Loucy (cell line): ENCODE results near the gene UQCRFS1.

ENCODE experiments used
- H2AFZ ChIP-seq: fragments of 200-600 bp; sonication (generic); 2 replicates; pipeline ENCODE4 v1.6.0; 2016; ENCODE audit warnings: antibody characterized with exemption, mild to moderate bottlenecking, low read length, moderate library complexity
- H3F3A ChIP-seq: fragments of 200-600 bp; 2 replicates; pipeline ENCODE4 v1.6.0; 2016; ENCODE audit warnings: antibody characterized with exemption, low read depth, mild to moderate bottlenecking
- H3K27me3 ChIP-seq: fragments of 200-600 bp; sonication (generic); 2 replicates; pipeline ENCODE4 v1.6.1; 2014; ENCODE audit warnings: low read length, mild to moderate bottlenecking; ENCODE audit not compliant: insufficient read depth, poor library complexity, severe bottlenecking
- H3K36me3 ChIP-seq: fragments of 200-600 bp; sonication (generic); 2 replicates; pipeline ENCODE4 v1.6.1; 2016; ENCODE audit warnings: low read length; ENCODE audit not compliant: insufficient read depth
- H3K4me1 ChIP-seq: fragments of 200-600 bp; sonication (generic); 2 replicates; pipeline ENCODE4 v1.5.1; 2014; ENCODE audit warnings: low read length, mild to moderate bottlenecking; ENCODE audit not compliant: insufficient read depth, poor library complexity, severe bottlenecking
- H3K4me2 ChIP-seq: fragments of 200-600 bp; sonication (generic); 2 replicates; pipeline ENCODE4 v1.6.0; 2014; ENCODE audit warnings: antibody characterized with exemption, low read length, low read depth, mild to moderate bottlenecking; ENCODE audit not compliant: poor library complexity, severe bottlenecking
- H3K4me3 ChIP-seq: fragments of 200-600 bp; sonication (generic); 2 replicates; pipeline ENCODE4 v1.5.1; 2014; ENCODE audit warnings: low read length, mild to moderate bottlenecking, mixed read lengths; ENCODE audit not compliant: poor library complexity, severe bottlenecking
- H3K79me2 ChIP-seq: fragments of 200-600 bp; sonication (generic); 2 replicates; pipeline ENCODE4 v1.6.1; 2014; ENCODE audit warnings: low read length; ENCODE audit not compliant: insufficient read depth
- H3K9ac ChIP-seq: fragments of 200-600 bp; sonication (generic); 2 replicates; pipeline ENCODE4 v1.6.0; 2014; ENCODE audit warnings: mild to moderate bottlenecking, low read depth, low read length, moderate library complexity; ENCODE audit not compliant: poor library complexity, severe bottlenecking
- H3K9me2 ChIP-seq: fragments of 200-600 bp; sonication (generic); replicated peaks from 2 replicates; pipeline ENCODE4 v1.6.1; 2016; ENCODE audit warnings: low read depth, low read length, mixed read lengths
- H3K9me3 ChIP-seq: fragments of 200-600 bp; sonication (generic); 2 replicates; pipeline ENCODE4 v1.6.1; 2014; ENCODE audit warnings: mild to moderate bottlenecking, antibody characterized with exemption, low read length, low read depth; ENCODE audit not compliant: insufficient read depth
- H4K20me1 ChIP-seq: fragments of 200-600 bp; sonication (generic); 2 replicates; pipeline ENCODE4 v1.6.0; 2014; ENCODE audit warnings: antibody characterized with exemption, low read length, mild to moderate bottlenecking; ENCODE audit not compliant: insufficient read depth, poor library complexity, severe bottlenecking
- CTCF ChIP-seq: fragments of 200-600 bp; sonication (generic); conservative IDR thresholded peaks from 2 replicates; pipeline ENCODE4 v1.5.1; 2014; ENCODE audit warnings: mild to moderate bottlenecking, antibody characterized with exemption, low read length
- EZH2phosphoT487 ChIP-seq: fragments of 200-600 bp; IDR thresholded peaks from 2 replicates; pipeline ENCODE4 v1.6.1; 2018; ENCODE audit warnings: antibody characterized with exemption, mild to moderate bottlenecking, moderate library complexity, borderline replicate concordance

The UQCRFS1 gene

GRCh38 chr19:29247872-29248271 lies 34.9 kb upstream of the UQCRFS1 start:
- no peaks in the 10 kb centered on the region for H3K36me3 ChIP-seq
- no peak overlapping the region for H3K4me2 ChIP-seq
- TF ChIP-seq CTCF (no peak), EZH2phosphoT487 (no peak)
- H3K4me1 ChIP-seq, result no peaks in the 10 kb centered on the region
- H4K20me1 ChIP-seq, result no peaks in the 10 kb centered on the region
- H3K9me3 ChIP-seq, result no peaks in the 10 kb centered on the region
- H3F3A ChIP-seq, result no peaks in the 10 kb centered on the region
- H3K79me2 ChIP-seq, result no peaks in the 10 kb centered on the region
- no peaks in the 10 kb centered on the region for H3K27me3 ChIP-seq
- no peaks in the 10 kb centered on the region for H3K9me2 ChIP-seq
- H3K9ac ChIP-seq, result no peak overlapping the region
- H2AFZ ChIP-seq, result no peak overlapping the region
- no peak overlapping the region for H3K4me3 ChIP-seq

GRCh38 chr19:29247471-29247870 lies 34.5 kb upstream of the UQCRFS1 start:
- Histone ChIP-seq H3K9me3 (no peaks in the 10 kb centered on the region), H3K4me3 (no peak overlapping the region), H3K9me2 (no peaks in the 10 kb centered on the region), H3K9ac (no peak overlapping the region), H3K4me1 (no peaks in the 10 kb centered on the region), H3F3A (no peaks in the 10 kb centered on the region), H3K79me2 (no peaks in the 10 kb centered on the region), H3K36me3 (no peaks in the 10 kb centered on the region), H3K27me3 (no peaks in the 10 kb centered on the region), H3K4me2 (no peak overlapping the region), H4K20me1 (no peaks in the 10 kb centered on the region), H2AFZ (no peak overlapping the region)
- TF ChIP-seq CTCF (no peak), EZH2phosphoT487 (no peak)

GRCh38 chr19:29247051-29247450 lies 34.1 kb upstream of the UQCRFS1 start:
- Histone ChIP-seq H2AFZ (no peak overlapping the region), H3K4me3 (no peak overlapping the region), H3F3A (no peaks in the 10 kb centered on the region), H3K9ac (no peak overlapping the region), H3K27me3 (no peaks in the 10 kb centered on the region), H3K9me3 (no peaks in the 10 kb centered on the region), H3K4me1 (no peaks in the 10 kb centered on the region), H3K79me2 (no peaks in the 10 kb centered on the region), H3K9me2 (no peaks in the 10 kb centered on the region), H4K20me1 (no peaks in the 10 kb centered on the region), H3K4me2 (no peak overlapping the region), H3K36me3 (no peaks in the 10 kb centered on the region)
- no peak for TF ChIP-seq EZH2phosphoT487
- no peak for TF ChIP-seq CTCF
